H9 (cell line): ENCODE data around the gene MTARC2. TPM values are rescaled to one million over a fixed set of nuclear protein-coding genes. Genes with fewer than 3 reads are reported as not detected.

Experiments used
- DNase-seq: peaks from one replicate; pipeline ENCODE4 v3.0.0-alpha.2; 2017
- H2AFZ ChIP-seq: one replicate; pipeline ENCODE4 v1.6.1; 2013; ENCODE audit warnings: mild to moderate bottlenecking, low read length, control low read depth, moderate library complexity
- H2AK5ac ChIP-seq: 2 replicates; pipeline ENCODE4 v1.6.1; 2013; ENCODE audit warnings: low read length, control low read depth, mixed read lengths; ENCODE audit not compliant: insufficient read length
- H2BK120ac ChIP-seq: one replicate; pipeline ENCODE4 v1.6.1; 2013; ENCODE audit warnings: low read depth, mild to moderate bottlenecking, low read length, control low read depth, inconsistent platforms; ENCODE audit not compliant: poor library complexity, severe bottlenecking
- H2BK12ac ChIP-seq: 2 replicates; pipeline ENCODE4 v1.6.1; 2013; ENCODE audit warnings: low read length, control low read depth, mixed read lengths, low read depth; ENCODE audit not compliant: insufficient read length
- H2BK15ac ChIP-seq: 2 replicates; pipeline ENCODE4 v1.6.1; 2013; ENCODE audit warnings: low read depth, low read length, control low read depth
- H2BK20ac ChIP-seq: one replicate; pipeline ENCODE4 v1.6.1; 2013; ENCODE audit warnings: low read depth, mild to moderate bottlenecking, low read length, control low read depth, inconsistent platforms; ENCODE audit not compliant: poor library complexity, severe bottlenecking
- H2BK5ac ChIP-seq: 2 replicates; pipeline ENCODE4 v1.6.1; 2013; ENCODE audit warnings: low read length, control low read depth, mixed read lengths; ENCODE audit not compliant: insufficient read length
- H3K14ac ChIP-seq: 2 replicates; pipeline ENCODE4 v1.6.1; 2013; ENCODE audit warnings: low read length, control low read depth; ENCODE audit not compliant: insufficient read depth
- H3K18ac ChIP-seq: 2 replicates; pipeline ENCODE4 v1.6.1; 2013; ENCODE audit warnings: low read depth, mild to moderate bottlenecking, mixed read lengths, low read length, control low read depth; ENCODE audit not compliant: insufficient read length
- H3K23ac ChIP-seq: 2 replicates; pipeline ENCODE4 v1.6.1; 2013; ENCODE audit warnings: low read length, control low read depth, mixed read lengths, low read depth; ENCODE audit not compliant: insufficient read length
- H3K23me2 ChIP-seq: 2 replicates; pipeline ENCODE4 v1.6.1; 2013; ENCODE audit warnings: low read depth, mild to moderate bottlenecking, mixed read lengths, low read length, control low read depth; ENCODE audit not compliant: insufficient read length, poor library complexity, severe bottlenecking
- H3K27ac ChIP-seq: 2 replicates; pipeline ENCODE4 v1.5.1; 2013; ENCODE audit warnings: low read length, control low read depth, mixed read lengths, low read depth; ENCODE audit not compliant: insufficient read length
- H3K27me3 ChIP-seq: 2 replicates; pipeline ENCODE4 v1.6.1; 2013; ENCODE audit warnings: low read length, control low read depth, inconsistent platforms; ENCODE audit not compliant: insufficient read depth
- H3K4ac ChIP-seq: 2 replicates; pipeline ENCODE4 v1.6.1; 2013; ENCODE audit warnings: low read depth, mild to moderate bottlenecking, control low read depth, inconsistent platforms, low read length, moderate library complexity
- H3K4me1 ChIP-seq: 2 replicates; pipeline ENCODE4 v1.6.1; 2013; ENCODE audit warnings: low read length, control low read depth, inconsistent platforms; ENCODE audit not compliant: insufficient read depth
- H3K4me2 ChIP-seq: 2 replicates; pipeline ENCODE4 v1.6.1; 2013; ENCODE audit warnings: low read length, control low read depth, mixed read lengths; ENCODE audit not compliant: insufficient read length, insufficient read depth
- H3K56ac ChIP-seq: 2 replicates; pipeline ENCODE4 v1.6.1; 2013; ENCODE audit warnings: low read depth, mild to moderate bottlenecking, mixed read lengths, low read length, control low read depth; ENCODE audit not compliant: insufficient read length
- H3K79me1 ChIP-seq: 2 replicates; pipeline ENCODE4 v1.6.1; 2013; ENCODE audit warnings: low read depth, mild to moderate bottlenecking, moderate library complexity, low read length, control low read depth, inconsistent platforms; ENCODE audit not compliant: insufficient read depth, poor library complexity, severe bottlenecking
- H3K79me2 ChIP-seq: 2 replicates; pipeline ENCODE4 v1.6.1; 2013; ENCODE audit warnings: low read length, control low read depth, inconsistent platforms; ENCODE audit not compliant: insufficient read depth
- H3K9ac ChIP-seq: 2 replicates; pipeline ENCODE4 v1.6.1; 2013; ENCODE audit warnings: low read length, control low read depth, mixed read lengths; ENCODE audit not compliant: insufficient read length; ENCODE audit errors: extremely low read depth
- H3K9me3 ChIP-seq: one replicate; pipeline ENCODE4 v1.6.1; 2013; ENCODE audit warnings: low read depth, low read length, inconsistent platforms; ENCODE audit not compliant: control insufficient read depth
- H3T11ph ChIP-seq: one replicate; pipeline ENCODE4 v1.6.1; 2013; ENCODE audit warnings: mild to moderate bottlenecking, low read length, control low read depth, inconsistent platforms
- H4K20me1 ChIP-seq: one replicate; pipeline ENCODE4 v1.6.1; 2013; ENCODE audit not compliant: control insufficient read depth, insufficient read length, insufficient read depth
- H4K5ac ChIP-seq: 2 replicates; pipeline ENCODE4 v1.6.1; 2013; ENCODE audit warnings: low read depth, mild to moderate bottlenecking, mixed read lengths, low read length, control low read depth; ENCODE audit not compliant: insufficient read length
- H4K8ac ChIP-seq: replicated peaks from 2 replicates; pipeline ENCODE4 v1.6.1; 2013; ENCODE audit warnings: low read length, control low read depth, mixed read lengths, low read depth; ENCODE audit not compliant: insufficient read length
- H4K91ac ChIP-seq: 2 replicates; pipeline ENCODE4 v1.6.1; 2013; ENCODE audit warnings: low read depth, mild to moderate bottlenecking, moderate library complexity, mixed read lengths, low read length, control low read depth; ENCODE audit not compliant: insufficient read length
- H3K27ac Mint-ChIP-seq, 3 experiments: 2 replicates in 2 of 3; 3 replicates in 1 of 3; pipeline ENCODE4 v1.8.0; 2020 to 2021; ENCODE audit warnings: mixed read lengths in 3 of 3, mild to moderate bottlenecking in 1 of 3, moderate library complexity in 1 of 3
- H3K27me3 Mint-ChIP-seq: 2 replicates; pipeline ENCODE4 v1.8.0; 2021; ENCODE audit warnings: low read depth, mild to moderate bottlenecking, moderate library complexity, mixed read lengths
- H3K36me3 Mint-ChIP-seq, 3 experiments: 2 replicates in 2 of 3; 3 replicates in 1 of 3; pipeline ENCODE4 v1.8.0; 2020 to 2021; ENCODE audit warnings: low read depth in 3 of 3, mixed read lengths in 3 of 3; ENCODE audit not compliant: insufficient read depth in 1 of 3
- H3K4me1 Mint-ChIP-seq, 2 experiments: 2 replicates each; pipeline ENCODE4 v1.8.0; 2020; ENCODE audit warnings: mixed read lengths in 2 of 2
- H3K4me3 Mint-ChIP-seq, 2 experiments: 2 replicates in 1 of 2; 3 replicates in 1 of 2; pipeline ENCODE4 v1.8.0; 2020 to 2021; ENCODE audit warnings: mild to moderate bottlenecking in 2 of 2, mixed read lengths in 2 of 2, moderate library complexity in 1 of 2
- H3K9me3 Mint-ChIP-seq, 2 experiments: 2 replicates in 1 of 2; 3 replicates in 1 of 2; pipeline ENCODE4 v1.8.0; 2020; ENCODE audit warnings: mild to moderate bottlenecking in 2 of 2, mixed read lengths in 2 of 2, moderate library complexity in 1 of 2
- WGBS: extraction: QIAGEN DNeasy Blood & Tissue Kit; methylation state at CpG from one replicate; pipeline ENCODE4 v1.1.7; 2013; ENCODE audit warnings: missing lambda C conversion rate, low lambda C conversion rate, mixed read lengths; ENCODE audit not compliant: insufficient read length; ENCODE audit errors: extremely low coverage; 5-methylcytosine and 5-hydroxymethylcytosine counted together
- total RNA-seq: library from RNA; stranded (reverse); gene quantifications from 2 replicates; pipeline ENCODE4 v1.2.1, GENCODE V29; 2021
- TF ChIP-seq, protein P1 (sequence below): fragments of 200-600 bp; sonication (generic); conservative IDR thresholded peaks from 3 replicates; pipeline ENCODE4 v1.8.0; 2021; ENCODE audit warnings: antibody characterized with exemption, mild to moderate bottlenecking

Gene MTARC2
- total RNA-seq, 1 experiment from 2014 or later = 7.7 TPM

- H3K36me3 Mint-ChIP-seq = no peaks in the 10 kb centered on the region; a peak in 1 of 7 replicates
- Histone ChIP-seq H3K27me3 (no peaks in the 10 kb centered on the region), H3K56ac (no peak overlapping the region), H4K5ac (no peak overlapping the region), H2AK5ac (no peak overlapping the region), H2BK12ac (no peak overlapping the region), H4K91ac (no peak overlapping the region), H2BK5ac (no peak overlapping the region), H3K18ac (no peak overlapping the region), H2BK20ac (no peak overlapping the region), H3K79me1 (no peaks in the 10 kb centered on the region), H2BK15ac (no peak overlapping the region), H2BK120ac (no peak overlapping the region), H4K20me1 (no peaks in the 10 kb centered on the region), H3K9me3 (no peaks in the 10 kb centered on the region), H3K4ac (no peak overlapping the region), H2AFZ (no peak overlapping the region), H3K23me2 (no peaks in the 10 kb centered on the region), H4K8ac (no peak overlapping the region), H3K79me2 (no peaks in the 10 kb centered on the region), H3T11ph (no peak overlapping the region), H3K14ac (no peak overlapping the region), H3K4me1 (no peaks in the 10 kb centered on the region), H3K9ac (no peak overlapping the region), H3K23ac (no peak overlapping the region), H3K27ac (no peak overlapping the region), H3K4me2 (no peak overlapping the region)
- H3K9me3 Mint-ChIP-seq = no peaks in the 10 kb centered on the region; a peak in 1 of 5 replicates
- DNase-seq = peak; percentile 89
- H3K27ac Mint-ChIP-seq = no peak overlapping the region
- peaks cover 2 to 3% of the 10 kb centered on the region in 2 experiments for H3K4me1 Mint-ChIP-seq
- whole genome bisulfite sequencing = no CpG with 5 or more reads among the region's 15 CpGs
- TF ChIP-seq, protein P1, sequence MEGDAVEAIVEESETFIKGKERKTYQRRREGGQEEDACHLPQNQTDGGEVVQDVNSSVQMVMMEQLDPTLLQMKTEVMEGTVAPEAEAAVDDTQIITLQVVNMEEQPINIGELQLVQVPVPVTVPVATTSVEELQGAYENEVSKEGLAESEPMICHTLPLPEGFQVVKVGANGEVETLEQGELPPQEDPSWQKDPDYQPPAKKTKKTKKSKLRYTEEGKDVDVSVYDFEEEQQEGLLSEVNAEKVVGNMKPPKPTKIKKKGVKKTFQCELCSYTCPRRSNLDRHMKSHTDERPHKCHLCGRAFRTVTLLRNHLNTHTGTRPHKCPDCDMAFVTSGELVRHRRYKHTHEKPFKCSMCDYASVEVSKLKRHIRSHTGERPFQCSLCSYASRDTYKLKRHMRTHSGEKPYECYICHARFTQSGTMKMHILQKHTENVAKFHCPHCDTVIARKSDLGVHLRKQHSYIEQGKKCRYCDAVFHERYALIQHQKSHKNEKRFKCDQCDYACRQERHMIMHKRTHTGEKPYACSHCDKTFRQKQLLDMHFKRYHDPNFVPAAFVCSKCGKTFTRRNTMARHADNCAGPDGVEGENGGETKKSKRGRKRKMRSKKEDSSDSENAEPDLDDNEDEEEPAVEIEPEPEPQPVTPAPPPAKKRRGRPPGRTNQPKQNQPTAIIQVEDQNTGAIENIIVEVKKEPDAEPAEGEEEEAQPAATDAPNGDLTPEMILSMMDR = peak; percentile 88
- peaks cover 31% of the 10 kb centered on the region for H3K27me3 Mint-ChIP-seq
- H3K4me3 Mint-ChIP-seq = no peak overlapping the region
Measured at GRCh38 chr1:220733086-220733601, 15.0 kb upstream of the MTARC2 start.
